C4-2B (cell line): Measurements from ENCODE around the gene TMEM221.

Experiments used
- ZFX ChIP-seq: fragments of 450-650 bp; IDR thresholded peaks from 2 replicates; pipeline ENCODE4 v1.6.1; 2017
- TF ChIP-seq, protein P1 (sequence below): fragments of 450-650 bp; conservative IDR thresholded peaks from 2 replicates; pipeline ENCODE4 v1.5.1; 2017; ENCODE audit warnings: mild to moderate bottlenecking

DNA sequence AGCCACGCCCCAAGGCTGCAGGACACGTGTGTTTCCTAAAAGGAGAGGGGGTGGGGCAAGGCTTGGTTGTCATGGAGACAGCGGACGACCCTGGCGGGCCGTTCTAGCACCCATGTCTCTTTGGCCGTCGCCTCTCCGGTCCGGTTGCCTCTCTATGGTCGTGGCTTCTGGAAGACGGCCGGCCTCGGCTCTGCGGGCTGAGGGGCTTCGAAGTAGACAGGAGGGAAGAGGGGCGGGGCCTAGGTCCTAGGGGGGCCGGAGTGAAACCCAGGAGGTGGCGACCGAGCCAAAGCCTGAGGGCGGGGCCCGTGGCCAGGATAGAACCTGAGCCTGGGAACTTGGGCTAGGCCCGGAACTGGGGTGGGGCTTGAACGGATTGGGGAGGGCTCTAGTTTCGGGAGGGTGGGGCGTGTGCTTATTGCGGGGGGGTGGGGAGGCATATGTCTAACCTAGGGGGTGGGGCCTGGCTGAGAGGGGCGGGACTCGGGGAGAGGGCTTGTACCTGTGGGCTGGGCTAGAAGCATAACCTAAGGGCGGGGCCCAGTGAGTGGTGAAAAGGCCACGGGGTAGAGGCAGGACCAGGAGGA is 21.1 kb upstream of the TMEM221 start:
- TF ChIP-seq, protein P1, sequence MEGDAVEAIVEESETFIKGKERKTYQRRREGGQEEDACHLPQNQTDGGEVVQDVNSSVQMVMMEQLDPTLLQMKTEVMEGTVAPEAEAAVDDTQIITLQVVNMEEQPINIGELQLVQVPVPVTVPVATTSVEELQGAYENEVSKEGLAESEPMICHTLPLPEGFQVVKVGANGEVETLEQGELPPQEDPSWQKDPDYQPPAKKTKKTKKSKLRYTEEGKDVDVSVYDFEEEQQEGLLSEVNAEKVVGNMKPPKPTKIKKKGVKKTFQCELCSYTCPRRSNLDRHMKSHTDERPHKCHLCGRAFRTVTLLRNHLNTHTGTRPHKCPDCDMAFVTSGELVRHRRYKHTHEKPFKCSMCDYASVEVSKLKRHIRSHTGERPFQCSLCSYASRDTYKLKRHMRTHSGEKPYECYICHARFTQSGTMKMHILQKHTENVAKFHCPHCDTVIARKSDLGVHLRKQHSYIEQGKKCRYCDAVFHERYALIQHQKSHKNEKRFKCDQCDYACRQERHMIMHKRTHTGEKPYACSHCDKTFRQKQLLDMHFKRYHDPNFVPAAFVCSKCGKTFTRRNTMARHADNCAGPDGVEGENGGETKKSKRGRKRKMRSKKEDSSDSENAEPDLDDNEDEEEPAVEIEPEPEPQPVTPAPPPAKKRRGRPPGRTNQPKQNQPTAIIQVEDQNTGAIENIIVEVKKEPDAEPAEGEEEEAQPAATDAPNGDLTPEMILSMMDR, result no peak
- TF ChIP-seq ZFX, result no peak
